ENCODE results near the gene SEMG2.

Gene SEMG2

DNA sequence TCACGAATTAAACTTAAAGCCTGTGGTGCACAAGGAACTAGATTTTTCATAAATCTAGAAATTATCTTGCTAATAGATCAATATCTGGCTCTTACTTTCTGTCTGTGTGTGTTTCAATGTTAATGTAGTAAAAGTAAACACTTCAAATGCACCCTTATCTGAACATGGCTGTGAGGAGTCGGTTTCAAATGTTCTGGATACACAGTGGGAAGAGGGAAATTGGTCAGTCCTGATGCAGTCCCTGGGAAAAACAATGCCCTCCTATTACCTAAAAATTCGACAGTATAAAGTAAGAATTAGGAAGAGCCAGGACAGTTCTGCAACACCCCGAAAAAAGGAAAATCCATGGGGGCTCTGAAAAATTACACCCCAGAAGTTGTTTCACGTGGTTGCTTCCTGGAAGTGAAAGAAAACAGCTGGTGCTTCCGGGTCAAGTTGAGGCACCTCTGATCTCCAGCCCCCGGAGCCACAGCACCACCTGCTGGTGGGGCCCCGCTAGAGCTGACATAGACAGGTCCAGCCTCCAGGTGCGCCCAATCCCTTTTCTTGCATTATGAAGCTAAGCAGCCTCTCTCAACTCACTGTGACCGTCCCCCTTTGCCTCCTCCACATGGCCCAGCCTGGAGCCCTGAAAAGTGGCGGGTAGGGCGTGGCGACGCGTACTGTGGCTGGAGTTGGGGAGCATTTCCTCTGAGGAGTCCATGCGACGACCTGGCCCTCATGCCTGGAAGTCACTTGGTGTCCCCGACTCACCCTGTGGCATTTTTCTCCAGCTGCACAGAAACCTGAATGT lies 8.3 kb downstream of the SEMG2 start:
- DNase-seq = peak; percentile 75

- no peak for DNase-seq
These were observed 9.5 kb downstream of the SEMG2 start for GRCh38 chr20:45230631-45231030.

DNA sequence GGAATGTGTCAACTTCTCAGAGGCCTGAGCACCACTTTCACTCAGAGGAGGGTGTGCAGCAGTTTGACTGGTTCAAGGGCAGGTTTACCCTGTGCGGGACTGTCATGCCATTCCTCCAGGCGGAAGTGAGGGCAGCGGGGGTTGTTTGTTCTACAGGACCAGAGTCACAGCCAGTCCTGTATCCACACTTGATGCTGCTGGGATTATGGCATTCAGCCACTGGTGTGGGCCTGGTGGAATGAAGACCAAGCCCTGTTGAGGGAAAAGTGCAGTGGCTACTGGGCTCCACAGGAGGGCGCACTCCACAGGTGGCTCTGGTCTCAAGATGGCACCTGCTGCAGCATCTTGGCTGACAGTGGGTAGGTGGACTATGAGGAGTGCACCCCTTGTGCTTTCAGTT lies 14.8 kb downstream of the SEMG2 start:
- DNase-seq = peak; percentile 23

DNA sequence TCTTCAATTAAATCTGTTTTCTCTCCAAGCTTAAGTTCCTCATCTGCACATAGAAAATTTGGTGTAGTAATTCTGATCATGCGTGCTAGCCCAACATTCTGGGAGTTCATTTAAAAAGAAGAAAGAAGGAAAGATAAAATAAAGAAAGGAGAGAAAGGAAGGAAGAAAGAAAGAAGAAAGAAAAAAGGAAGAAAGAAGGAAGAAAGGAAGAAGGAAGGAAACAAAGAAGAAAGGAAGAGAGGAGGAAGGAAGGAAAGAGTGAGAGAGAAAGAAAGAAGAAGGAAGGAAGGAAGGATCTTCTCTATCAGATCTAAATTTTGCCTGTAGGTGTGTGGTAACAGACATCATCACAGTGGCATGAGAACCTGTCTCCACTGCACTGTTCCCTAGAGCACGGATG lies 17.0 kb downstream of the SEMG2 start:
- no peak for DNase-seq

DNA sequence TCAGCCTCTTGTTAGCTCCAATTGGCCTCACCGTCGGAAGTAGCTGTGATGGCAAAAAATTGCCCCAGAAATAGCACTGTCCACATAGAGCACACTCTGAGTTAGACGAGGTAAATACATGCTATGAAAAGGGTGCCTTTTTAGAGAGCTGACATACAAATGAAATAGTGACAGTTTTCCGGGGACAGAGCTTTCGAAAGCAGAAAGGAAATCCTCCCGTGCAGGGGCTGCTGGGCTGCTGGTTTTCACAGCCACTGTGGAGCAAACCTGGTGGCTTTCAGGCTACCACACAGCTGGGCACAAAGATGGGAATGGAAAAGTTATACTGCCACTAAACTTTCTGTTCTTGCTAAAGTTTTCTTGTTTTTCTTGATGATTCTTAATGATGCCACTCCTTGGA lies 24.9 kb downstream of the SEMG2 start:
- DNase-seq = no peak

DNA sequence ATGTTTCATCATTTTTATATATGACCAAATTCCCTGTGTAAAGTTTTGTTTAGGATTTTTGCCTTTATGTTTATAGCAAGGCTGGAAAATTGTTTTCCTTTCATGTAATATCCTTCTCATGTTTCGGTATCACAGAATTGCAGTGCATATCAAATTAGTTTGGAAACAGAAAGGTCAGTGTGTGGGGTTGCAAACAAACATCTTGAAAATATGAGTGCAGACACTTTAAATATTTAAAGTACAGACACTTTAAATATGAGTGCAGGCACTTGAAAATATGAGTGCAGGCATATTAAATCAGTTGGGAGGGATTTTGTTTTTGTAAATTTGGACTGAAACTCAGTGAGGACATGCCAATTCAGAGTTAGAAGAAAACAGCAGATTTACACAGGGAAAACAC lies 26.7 kb downstream of the SEMG2 start:
- DNase-seq = no peak

GRCh38 chr20:45248609-45249008 lies 27.4 kb downstream of the SEMG2 start:
- no peak for DNase-seq

GRCh38 chr20:45251884-45252560 lies 30.8 kb downstream of the SEMG2 start:
- DNase-seq = no peak

DNA sequence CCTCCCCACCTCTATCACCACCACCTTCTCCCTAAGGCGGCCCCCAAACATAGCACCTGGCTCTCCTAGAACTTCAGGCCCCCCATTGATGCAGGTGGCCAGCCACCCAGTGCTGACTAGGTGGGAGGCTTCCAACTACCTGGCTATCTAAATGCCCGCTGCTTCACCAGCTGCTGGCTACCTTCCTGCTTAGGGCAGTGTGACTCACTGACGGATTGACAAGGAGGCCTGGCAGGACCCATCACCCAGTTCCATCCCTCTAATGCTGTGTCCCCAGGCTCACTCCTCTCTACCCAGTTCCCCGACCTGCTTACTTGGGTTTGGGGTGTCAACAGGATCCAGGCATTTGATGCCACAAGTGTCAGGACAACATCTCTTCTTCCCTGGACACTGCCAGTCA lies 32.1 kb downstream of the SEMG2 start:
- no peak for DNase-seq

GRCh38 chr20:45254383-45255262 lies 33.5 kb downstream of the SEMG2 start, which contains the start of gene SLPI:
TSS of gene SLPI (minus strand) at chr20:45254564. CDS start at chr20:45254543, 21 bp downstream.
- DNase-seq = peak; percentile 55

GRCh38 chr20:45257161-45257560 lies 36.0 kb downstream of the SEMG2 start:
- DNase-seq = no peak

GRCh38 chr20:45257711-45258110 lies 36.5 kb downstream of the SEMG2 start:
- DNase-seq = no peak

GRCh38 chr20:45258259-45258658 lies 37.1 kb downstream of the SEMG2 start:
- no peak for DNase-seq

- no peak for DNase-seq
These were observed 37.5 kb downstream of the SEMG2 start for GRCh38 chr20:45258664-45259063.

- DNase-seq = no peak
These were observed 42.5 kb downstream of the SEMG2 start for GRCh38 chr20:45263556-45264266.

GRCh38 chr20:45266977-45267376 lies 45.8 kb downstream of the SEMG2 start:
- DNase-seq = no peak

- DNase-seq = no peak
These were observed 47.4 kb downstream of the SEMG2 start for GRCh38 chr20:45268531-45268930.

DNA sequence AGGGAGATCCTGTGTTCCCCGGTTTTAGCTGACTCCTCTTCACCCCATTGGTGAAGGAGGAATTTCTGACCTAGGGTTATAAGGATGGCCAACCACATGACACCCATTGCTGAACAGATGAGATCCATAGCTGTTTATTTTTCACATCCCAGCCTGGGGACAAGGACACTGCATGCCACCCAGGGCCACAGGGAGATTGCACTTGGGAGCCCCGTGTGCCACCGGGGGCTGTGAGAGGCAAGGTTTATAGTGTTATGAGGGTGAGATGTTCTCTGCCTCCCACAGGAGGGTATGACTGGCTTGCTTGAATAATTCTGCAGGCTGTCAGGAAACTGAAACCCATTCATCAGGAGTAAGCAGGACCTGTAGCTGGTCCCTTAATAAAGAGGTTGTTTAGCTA lies 47.9 kb downstream of the SEMG2 start:
- DNase-seq = no peak

DNA sequence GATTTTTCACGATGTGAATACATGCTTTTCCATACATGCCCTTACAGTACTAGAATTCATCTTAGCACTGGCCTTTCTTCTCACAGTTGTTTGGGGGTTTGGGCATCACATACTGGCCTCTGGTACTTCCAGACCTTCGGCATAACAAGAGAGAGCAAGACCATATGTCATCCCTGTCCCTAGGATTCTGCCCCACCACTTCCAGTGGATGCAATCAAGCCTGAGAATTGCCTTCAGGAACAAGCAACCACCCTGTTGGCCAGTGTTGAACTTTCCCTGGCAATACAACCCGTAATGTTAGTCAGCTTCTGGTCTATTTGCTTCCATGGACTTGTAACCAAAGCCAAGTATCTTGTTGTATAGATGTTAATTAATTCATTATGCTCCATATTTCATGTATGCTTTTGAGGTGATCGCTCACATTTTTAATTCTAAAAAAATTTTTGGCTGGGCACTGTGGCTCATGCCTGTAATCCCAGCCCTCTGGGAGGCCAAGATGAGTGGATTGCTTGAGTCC lies 48.6 kb downstream of the SEMG2 start:
- DNase-seq = no peak
